Measurements from ENCODE around the gene CCDC188. TPM values are rescaled to one million over a fixed set of nuclear protein-coding genes. Genes with fewer than 3 reads are reported as not detected.
A peak's percentile ranks its signal among the peaks of the same experiment; 100 is the strongest.

The CCDC188 gene
- total and polyA plus RNA-seq, 2 donors (not counting 1 experiment from before 2014, with no cell fraction given), result 0.33 to 0.59 TPM

- peaks cover 38% of the 10 kb centered on the region for H3K36me3 ChIP-seq (ENCODE audit: control insufficient read depth, insufficient read depth, low read length)
- DNase-seq (ENCODE audit: low read depth in 2 of 2), result no peak
Observed at GRCh38 chr22:20118300-20119020, 32.4 kb downstream of the CCDC188 start.

DNA sequence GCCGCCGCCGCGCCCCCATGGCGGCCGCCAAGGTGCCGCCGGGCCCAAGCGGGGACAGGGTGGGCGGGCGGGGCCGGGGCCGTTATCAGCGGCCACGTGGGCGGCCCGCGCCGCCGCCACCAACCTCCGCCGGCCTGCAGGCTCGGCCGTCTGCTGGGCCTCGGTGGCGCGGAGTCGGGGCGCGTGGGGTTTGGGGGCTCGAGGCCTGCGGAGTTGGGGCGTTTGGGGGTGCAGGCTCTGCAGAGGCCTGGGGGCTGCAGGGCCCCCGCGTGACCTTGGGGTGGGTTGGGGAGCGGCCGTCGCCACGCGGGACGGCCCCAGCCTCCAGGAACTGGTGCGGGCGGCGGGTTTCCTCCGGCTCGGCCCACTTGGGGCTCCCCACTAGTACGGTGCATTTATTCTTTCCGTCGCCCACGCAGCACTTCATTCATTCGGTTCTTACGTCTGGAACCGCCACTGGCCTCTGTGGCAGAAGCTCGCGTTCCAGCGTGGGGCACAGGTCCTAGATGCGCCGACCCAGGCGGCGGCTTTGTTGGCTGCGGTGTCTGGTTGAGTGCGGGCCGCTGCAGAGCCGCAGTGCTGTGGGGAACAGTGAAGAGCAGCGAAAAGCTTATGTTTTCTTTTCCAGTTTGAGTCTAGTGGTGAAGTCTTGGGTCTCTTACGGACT lies 33.1 kb downstream of the CCDC188 start:
- no peak for TF ChIP-seq EZH2 (IDR thresholded peaks at IDR 0.05; ENCODE audit: low read length, missing control alignments)
- TF ChIP-seq CTCF (conservative IDR thresholded peaks at IDR 0.05 in 1 of 2, IDR thresholded peaks at IDR 0.05 in 1 of 2; ENCODE audit: low read depth in 1 of 2, low read length in 2 of 2), result no peak

More at GRCh38 chr22:20118300-20119020, 32.4 kb downstream of the CCDC188 start:
- TF ChIP-seq EZH2 (IDR thresholded peaks at IDR 0.05; ENCODE audit: low read length, missing control alignments) (no peak), CTCF (conservative IDR thresholded peaks at IDR 0.05 in 1 of 2, IDR thresholded peaks at IDR 0.05 in 1 of 2; ENCODE audit: low read depth in 1 of 2, low read length in 2 of 2) (no peak)
- H3K4me1 ChIP-seq (ENCODE audit: control insufficient read depth, extremely low read depth, insufficient read depth, low read length), result peaks cover 9% of the 10 kb centered on the region
- H3K27me3 ChIP-seq (ENCODE audit: control insufficient read depth, insufficient read depth, low read length), result no peaks in the 10 kb centered on the region
- no peaks in the 10 kb centered on the region for H4K20me1 ChIP-seq (ENCODE audit: control insufficient read depth, extremely low read depth, insufficient read depth, low read length)
- H3K27ac ChIP-seq (ENCODE audit: insufficient read depth, low read length), result peak overlapping the region; percentile 50
- H3K4me2 ChIP-seq (ENCODE audit: extremely low read depth, insufficient read depth, low read length), result peak overlapping the region; percentile 94
- no peak overlapping the region for H2AFZ ChIP-seq (ENCODE audit: low read length)
- H3K9ac ChIP-seq (ENCODE audit: insufficient read depth, low read length), result peak overlapping the region; percentile 73
- H3K9me3 ChIP-seq (ENCODE audit: control insufficient read depth, insufficient read depth, low read depth, low read length), result no peaks in the 10 kb centered on the region
- H3K79me2 ChIP-seq (ENCODE audit: control insufficient read depth, insufficient read depth, low read length), result peaks cover 76% of the 10 kb centered on the region
- peak overlapping the region; percentile 65 to 94 (median 78) for H3K4me3 ChIP-seq (replicated peaks in 1 of 4; ENCODE audit: control extremely low read depth in 1 of 4, insufficient read depth in 1 of 4, low read depth in 3 of 4, low read length in 4 of 4)

DNA sequence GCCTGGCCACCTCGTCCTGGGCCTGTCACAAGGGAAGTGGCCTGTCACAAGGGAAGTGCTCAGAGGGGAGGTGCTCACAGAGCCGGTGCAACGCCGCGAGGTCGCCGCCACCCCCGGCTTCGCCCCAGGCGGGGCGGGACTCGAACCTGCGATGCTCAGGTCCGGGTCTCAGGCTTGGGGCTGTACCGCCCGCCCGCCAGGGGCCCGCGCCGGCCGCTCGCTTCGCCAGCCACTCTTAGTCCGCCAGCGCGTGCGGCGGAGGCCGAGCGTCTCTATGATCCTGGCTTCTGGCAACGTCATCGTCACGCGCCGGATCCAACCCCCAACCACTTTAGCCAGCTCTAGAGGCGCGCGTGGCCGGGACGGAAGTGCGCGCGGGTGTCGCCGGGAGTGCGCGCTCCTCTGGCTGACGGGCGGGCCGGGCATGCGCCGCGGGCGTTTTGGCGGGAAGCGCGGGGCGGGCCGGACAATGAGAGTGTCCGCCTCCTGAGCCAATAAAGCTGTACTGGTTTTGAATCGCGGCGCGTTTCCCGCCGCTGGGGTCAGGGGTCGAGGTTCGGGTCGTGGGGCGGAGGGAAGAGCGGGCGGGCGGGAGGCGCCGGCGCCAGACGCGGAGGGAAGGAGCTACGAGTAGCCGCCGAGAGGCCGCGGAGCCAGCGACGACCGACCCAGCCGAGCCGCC lies 33.8 kb downstream of the CCDC188 start, which contains the start of gene TRMT2A:
TSS of gene TRMT2A (minus strand) at position 276 of the 682 bp plus-strand sequence. CDS start 320 bp downstream, outside the sequence.
- Histone ChIP-seq H2AFZ (ENCODE audit: low read length) (peak within 1 kb of the TSS; percentile 84), H3K36me3 (ENCODE audit: control insufficient read depth, insufficient read depth, low read length) (peaks cover 42% of the 10 kb centered on the region), H3K79me2 (ENCODE audit: control insufficient read depth, insufficient read depth, low read length) (peaks cover 69% of the 10 kb centered on the region), H3K27ac (ENCODE audit: insufficient read depth, low read length) (peak within 1 kb of the TSS; percentile 91), H3K4me1 (ENCODE audit: control insufficient read depth, extremely low read depth, insufficient read depth, low read length) (peaks cover 9% of the 10 kb centered on the region), H3K4me3 (replicated peaks in 1 of 4; ENCODE audit: control extremely low read depth in 1 of 4, insufficient read depth in 1 of 4, low read depth in 3 of 4, low read length in 4 of 4) (peak within 1 kb of the TSS; percentile 90 to 95 (median 92)), H3K9ac (ENCODE audit: insufficient read depth, low read length) (peak within 1 kb of the TSS; percentile 96), H3K4me2 (ENCODE audit: extremely low read depth, insufficient read depth, low read length) (peak within 1 kb of the TSS; percentile 94), H3K27me3 (ENCODE audit: control insufficient read depth, insufficient read depth, low read length) (no peaks in the 10 kb centered on the region), H3K9me3 (ENCODE audit: control insufficient read depth, insufficient read depth, low read depth, low read length) (no peaks in the 10 kb centered on the region), H4K20me1 (ENCODE audit: control insufficient read depth, extremely low read depth, insufficient read depth, low read length) (no peaks in the 10 kb centered on the region)
- TF ChIP-seq EZH2 (IDR thresholded peaks at IDR 0.05; ENCODE audit: low read length, missing control alignments) (no peak), CTCF (conservative IDR thresholded peaks at IDR 0.05 in 1 of 2, IDR thresholded peaks at IDR 0.05 in 1 of 2; ENCODE audit: low read depth in 1 of 2, low read length in 2 of 2) (peak in 1 of 2 donors; percentile 6)
- peak; percentile 98 for DNase-seq (ENCODE audit: low read depth in 2 of 2)

More for the DNA sequence above, 33.1 kb downstream of the CCDC188 start:
- no peaks in the 10 kb centered on the region for H3K9me3 ChIP-seq (ENCODE audit: control insufficient read depth, insufficient read depth, low read depth, low read length)
- peaks cover 74% of the 10 kb centered on the region for H3K79me2 ChIP-seq (ENCODE audit: control insufficient read depth, insufficient read depth, low read length)
- H2AFZ ChIP-seq (ENCODE audit: low read length), result no peak overlapping the region
- H3K4me2 ChIP-seq (ENCODE audit: extremely low read depth, insufficient read depth, low read length), result peak overlapping the region; percentile 94
- peaks cover 40% of the 10 kb centered on the region for H3K36me3 ChIP-seq (ENCODE audit: control insufficient read depth, insufficient read depth, low read length)
- peak overlapping the region; percentile 50 for H3K27ac ChIP-seq (ENCODE audit: insufficient read depth, low read length)
- no peaks in the 10 kb centered on the region for H3K27me3 ChIP-seq (ENCODE audit: control insufficient read depth, insufficient read depth, low read length)
- no peaks in the 10 kb centered on the region for H4K20me1 ChIP-seq (ENCODE audit: control insufficient read depth, extremely low read depth, insufficient read depth, low read length)
- DNase-seq (ENCODE audit: low read depth in 2 of 2), result peak; percentile 8 to 51
- peaks cover 9% of the 10 kb centered on the region for H3K4me1 ChIP-seq (ENCODE audit: control insufficient read depth, extremely low read depth, insufficient read depth, low read length)
- peak overlapping the region; percentile 73 for H3K9ac ChIP-seq (ENCODE audit: insufficient read depth, low read length)
- peak overlapping the region; percentile 65 to 94 (median 78) for H3K4me3 ChIP-seq (replicated peaks in 1 of 4; ENCODE audit: control extremely low read depth in 1 of 4, insufficient read depth in 1 of 4, low read depth in 3 of 4, low read length in 4 of 4)

Data from fibroblast of lung (primary cell).